GM21786 (cell line): ENCODE results near the gene COMMD3.
"Not testable (repeated sequence)": the region's sequence is repeated elsewhere in the genome, so short reads cannot be mapped to it uniquely, and the experiment has no call there.

Experiments
- ATAC-seq: cut with Tn5 transposase; IDR thresholded peaks from one replicate; pipeline ENCODE4 v1.9.1; 2021; ENCODE audit not compliant: unreplicated experiment

COMMD3 gene

DNA sequence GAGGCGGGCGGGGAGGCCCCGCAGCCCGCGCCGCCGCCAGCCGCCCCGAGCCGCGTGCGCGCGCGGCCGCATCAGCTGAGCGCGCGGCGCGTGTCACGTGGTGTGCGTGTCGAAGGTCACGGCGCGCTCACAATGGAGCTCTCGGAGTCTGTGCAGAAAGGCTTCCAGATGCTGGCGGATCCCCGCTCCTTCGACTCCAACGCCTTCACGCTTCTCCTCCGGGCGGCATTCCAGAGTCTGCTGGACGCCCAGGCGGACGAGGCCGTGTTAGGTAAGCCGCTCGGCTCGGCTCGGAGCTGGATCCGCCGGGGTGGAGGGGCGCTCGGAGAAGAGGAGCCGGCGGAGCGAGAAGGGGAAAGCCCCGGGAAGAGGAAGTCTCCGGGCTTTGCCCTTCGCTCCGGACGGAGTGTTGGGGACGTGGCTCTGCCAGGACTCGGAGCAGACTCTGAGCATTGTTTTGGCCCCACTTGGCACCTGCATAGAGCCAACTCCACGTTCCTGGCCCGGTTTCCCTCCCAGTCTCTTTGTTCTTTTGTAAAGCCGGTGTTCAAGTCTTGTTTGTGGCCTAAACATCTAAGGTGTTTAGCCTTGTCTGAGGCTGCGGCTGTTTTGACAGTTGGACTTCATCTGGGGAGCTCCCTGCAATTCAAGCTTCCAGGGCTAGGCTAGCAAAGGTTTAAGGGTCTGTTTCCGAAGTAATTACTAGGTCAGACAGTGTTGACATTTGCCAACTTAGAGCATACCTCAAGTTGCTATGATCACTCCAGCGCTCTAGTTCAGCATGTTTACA is at the start of gene COMMD3:
Gene COMMD3 (plus strand): TSS at position 103 of the 790 bp plus-strand sequence. CDS start 30 bp downstream, at position 133.
- ATAC-seq: peak; percentile 63

DNA sequence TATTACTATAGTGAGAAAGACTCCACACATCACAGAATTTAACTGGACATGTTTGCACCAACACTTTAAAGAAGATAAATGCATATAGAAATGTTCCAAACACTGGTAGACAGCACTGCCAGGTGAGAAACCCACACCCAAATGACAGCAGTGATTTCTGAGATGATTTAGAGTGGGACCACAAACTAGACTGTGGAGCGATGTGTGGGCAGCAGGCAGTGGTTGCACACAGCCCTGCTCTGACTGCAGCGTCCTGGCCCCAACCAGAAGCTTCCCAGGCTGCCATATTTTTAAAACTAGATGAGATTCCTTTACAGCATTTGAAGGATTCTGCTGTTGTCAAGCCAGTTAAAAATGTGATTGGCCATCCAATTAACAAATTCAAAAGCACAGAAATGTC is 47.7 kb upstream of the COMMD3 start:
- no peak for ATAC-seq

DNA sequence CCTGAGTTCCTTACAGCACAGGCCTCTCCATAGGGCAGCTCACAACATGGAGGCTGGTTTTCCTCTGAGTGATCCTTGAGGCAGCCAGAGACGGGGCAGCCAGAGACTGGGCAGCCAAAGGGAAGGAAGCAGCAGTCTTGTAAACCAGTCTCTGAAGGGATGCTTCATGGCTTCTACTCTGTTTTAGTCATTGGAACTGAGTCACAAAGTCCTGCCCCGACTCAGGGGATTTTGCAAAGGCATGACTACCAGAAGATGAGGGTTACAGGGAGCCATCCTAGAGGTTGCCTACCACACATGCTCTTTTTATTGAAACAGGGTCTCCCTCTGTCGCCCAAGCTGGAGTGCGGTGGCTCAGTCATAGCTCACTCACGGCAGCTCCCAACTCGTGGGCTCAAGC is 44.4 kb upstream of the COMMD3 start:
- no peak for ATAC-seq

DNA sequence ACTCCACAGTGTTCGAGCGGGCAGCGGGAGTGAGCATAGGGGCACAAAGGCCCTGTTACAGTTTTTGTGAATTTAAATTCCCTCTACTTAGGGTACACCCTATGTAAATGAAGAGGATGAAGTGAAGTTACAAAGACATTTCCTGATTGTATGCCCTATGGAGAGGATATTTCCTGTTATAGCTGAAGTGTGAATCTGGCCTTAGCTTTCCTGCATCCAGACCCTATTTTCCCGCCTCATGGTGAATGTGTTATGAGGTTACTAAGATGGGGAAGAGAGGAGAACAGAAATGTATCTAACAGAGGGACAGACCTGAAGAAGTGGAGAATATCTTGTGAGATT is 37.8 kb upstream of the COMMD3 start:
- no peak for ATAC-seq

DNA sequence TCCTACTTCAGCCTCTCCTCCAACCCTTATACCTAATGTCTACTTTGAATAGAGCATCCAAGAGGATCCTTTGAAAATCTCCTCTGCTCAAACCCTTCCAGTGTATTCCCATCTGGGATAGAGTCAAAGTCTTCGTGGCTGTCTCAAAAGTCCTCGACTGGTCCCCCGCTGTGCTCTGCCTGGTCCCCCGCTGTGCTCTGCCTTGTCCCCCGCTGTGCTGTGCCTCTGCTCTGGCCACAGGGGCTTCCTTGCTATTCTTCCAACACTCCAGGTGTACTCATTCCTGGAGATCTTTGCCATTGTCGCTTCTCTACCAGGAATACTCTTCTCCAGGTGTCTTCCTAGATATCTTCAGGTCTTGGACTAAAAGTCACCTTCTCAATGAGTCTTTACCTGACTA is 36.1 kb upstream of the COMMD3 start:
- no peak for ATAC-seq

- no peak for ATAC-seq
These were observed 31.1 kb upstream of the COMMD3 start for GRCh38 chr10:22285130-22285529.

DNA sequence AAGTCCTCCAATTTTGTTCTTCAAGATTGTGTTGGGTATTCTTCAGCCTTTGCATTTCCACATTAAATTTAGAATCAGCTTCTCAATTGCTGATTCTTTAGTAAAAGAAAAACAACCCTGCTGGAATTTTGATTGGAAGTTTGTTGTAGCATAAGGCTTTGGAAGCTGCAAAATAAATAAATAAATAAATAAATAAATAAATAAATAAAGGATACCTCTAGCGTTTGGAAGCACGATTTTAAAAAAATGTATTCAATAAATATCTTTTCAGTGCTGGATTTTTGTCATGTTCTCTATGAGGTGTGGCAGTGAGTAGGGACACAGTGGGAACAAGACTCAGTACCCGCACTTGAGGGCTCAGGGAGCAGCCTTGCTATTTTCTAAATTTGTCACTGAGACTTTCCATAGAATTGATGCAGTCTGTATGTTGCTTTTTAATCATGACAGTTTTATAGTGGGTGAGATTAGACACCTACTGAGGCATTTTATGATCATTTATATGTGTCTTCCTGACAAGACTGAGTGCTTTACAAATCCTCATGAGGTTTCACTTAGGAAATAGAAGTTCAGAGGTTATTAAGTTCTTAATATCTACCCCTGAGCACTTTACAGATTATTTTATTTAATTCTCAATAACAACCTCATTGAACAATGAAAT is 22.3 kb upstream of the COMMD3 start:
- ATAC-seq: no peak

DNA sequence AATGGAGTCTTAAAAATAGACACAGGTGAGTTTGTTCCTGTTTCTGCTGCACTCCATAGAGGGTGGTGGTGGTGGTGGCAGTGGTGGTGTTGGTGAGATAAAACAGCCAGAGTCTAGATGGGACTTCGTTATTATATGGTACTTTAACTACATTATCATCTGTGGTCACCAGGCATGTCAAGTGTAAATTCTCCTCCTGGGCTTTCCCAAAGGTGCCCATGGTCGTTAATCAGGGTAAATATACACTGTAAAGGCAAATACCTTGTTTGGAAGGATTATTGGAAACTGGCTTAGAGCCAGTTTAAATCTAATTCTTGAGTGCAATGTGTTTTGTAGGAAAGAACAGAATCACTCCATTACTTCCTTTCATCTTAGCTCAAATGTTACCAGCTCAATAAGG is 21.5 kb upstream of the COMMD3 start:
- no peak for ATAC-seq

- ATAC-seq: no peak
These were observed 15.0 kb upstream of the COMMD3 start for GRCh38 chr10:22301193-22301592.

- no peak for ATAC-seq
These were observed 12.7 kb upstream of the COMMD3 start for GRCh38 chr10:22303461-22303860.

DNA sequence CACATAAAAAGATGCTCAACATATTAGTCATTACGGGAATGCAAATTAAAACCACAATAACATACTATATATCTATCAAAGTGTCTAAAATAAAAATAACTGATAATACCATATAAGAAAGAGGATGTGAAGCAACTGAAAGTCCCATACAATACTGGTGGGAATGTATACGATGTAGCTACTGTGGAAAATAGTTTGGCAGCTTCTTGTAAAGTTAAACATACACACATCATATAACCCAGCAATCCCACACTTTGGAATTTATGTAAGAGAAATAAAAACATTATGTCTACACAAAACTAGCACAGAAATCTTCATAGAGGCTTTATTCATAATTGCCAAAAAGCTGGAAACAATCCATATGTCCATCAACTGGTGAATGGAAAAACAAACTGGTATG is 10.5 kb upstream of the COMMD3 start:
- ATAC-seq: no peak

- ATAC-seq: peak; percentile 89
These were observed 7.8 kb upstream of the COMMD3 start for GRCh38 chr10:22308390-22308789.

GRCh38 chr10:22309180-22310000 is 6.8 kb upstream of the COMMD3 start:
- no peak for ATAC-seq

DNA sequence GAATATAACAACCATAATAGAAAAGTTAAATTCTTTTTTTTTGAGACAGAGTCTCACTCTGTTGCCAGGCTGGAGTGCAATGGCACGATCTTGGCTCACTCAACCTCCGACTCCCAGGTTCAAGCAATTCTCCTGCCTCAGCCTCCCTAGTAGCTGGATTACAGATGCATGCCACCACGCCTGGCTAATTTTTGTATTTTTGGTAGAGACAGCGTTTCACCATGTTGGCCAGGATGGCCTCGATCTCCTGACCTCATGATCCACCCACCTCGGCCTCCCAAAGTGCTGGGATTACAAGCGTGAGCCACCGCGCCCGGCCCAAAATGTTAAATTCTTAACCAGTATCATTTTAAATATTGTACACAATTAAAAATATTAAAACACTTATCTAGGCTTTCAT is 6.2 kb upstream of the COMMD3 start:
- not testable (repeated sequence) for ATAC-seq

GRCh38 chr10:22310928-22311327 is 5.3 kb upstream of the COMMD3 start:
- ATAC-seq: no peak

DNA sequence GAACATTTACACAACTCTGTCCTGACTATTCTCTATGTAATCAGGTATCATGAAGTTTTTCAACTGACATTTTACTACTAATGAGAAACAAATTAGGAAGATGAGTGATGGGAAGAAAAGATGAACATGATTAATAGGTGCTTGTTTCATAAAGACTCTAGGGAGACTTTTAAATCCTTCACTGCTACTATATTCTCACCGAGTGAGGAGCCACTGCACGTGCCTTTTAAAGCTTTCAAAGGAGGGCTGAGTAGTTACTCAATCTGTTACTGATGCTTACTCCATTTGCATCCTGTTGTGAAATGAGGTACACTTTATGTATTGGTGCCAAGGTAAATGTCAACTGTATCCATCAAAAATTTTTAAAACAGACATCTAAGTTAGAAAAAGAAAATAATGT is 1.3 kb upstream of the COMMD3 start:
- no peak for ATAC-seq

DNA sequence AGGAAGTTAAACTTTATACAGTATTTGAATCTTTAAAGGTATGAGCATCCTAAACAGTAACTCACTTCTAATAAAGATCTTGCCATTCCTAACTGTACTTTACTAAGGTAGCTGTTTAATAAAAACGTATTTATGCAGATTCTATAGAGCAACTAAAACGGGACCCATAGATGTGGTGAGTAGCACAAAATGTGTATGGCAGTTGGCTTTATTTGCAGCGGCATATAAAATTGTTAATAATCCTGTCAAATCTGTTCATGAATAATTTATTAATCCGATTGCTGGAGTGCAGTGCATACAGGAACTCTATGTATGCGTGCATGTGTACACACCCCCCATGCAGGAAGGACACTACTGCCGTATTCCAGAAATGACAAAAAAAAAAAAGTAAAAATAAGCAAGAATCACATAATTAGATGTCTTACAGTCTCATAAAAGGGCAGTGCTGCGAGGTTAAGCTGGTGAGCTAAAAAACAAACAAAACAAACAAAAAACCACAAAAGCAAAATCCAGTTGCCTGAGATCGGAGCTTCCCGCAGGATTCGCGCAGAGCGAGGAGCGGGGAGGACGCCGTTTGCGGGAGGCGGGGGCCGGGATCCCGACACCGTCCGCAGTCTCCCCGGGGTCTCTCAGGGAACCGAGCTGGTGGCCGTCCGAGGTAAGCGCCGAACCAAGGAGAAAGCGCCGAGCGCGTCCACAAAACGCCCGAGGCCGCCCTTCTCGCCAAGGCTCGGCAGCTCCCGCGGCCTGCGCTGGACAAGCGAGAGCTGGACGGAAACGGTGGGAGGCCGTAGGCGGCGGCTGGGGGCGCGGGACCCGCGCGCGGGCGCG is 518 bp upstream of the COMMD3 start:
- ATAC-seq: peak; percentile 9

GRCh38 chr10:22317076-22317370 is 835 bp downstream of the COMMD3 start:
- peak; percentile 16 for ATAC-seq

DNA sequence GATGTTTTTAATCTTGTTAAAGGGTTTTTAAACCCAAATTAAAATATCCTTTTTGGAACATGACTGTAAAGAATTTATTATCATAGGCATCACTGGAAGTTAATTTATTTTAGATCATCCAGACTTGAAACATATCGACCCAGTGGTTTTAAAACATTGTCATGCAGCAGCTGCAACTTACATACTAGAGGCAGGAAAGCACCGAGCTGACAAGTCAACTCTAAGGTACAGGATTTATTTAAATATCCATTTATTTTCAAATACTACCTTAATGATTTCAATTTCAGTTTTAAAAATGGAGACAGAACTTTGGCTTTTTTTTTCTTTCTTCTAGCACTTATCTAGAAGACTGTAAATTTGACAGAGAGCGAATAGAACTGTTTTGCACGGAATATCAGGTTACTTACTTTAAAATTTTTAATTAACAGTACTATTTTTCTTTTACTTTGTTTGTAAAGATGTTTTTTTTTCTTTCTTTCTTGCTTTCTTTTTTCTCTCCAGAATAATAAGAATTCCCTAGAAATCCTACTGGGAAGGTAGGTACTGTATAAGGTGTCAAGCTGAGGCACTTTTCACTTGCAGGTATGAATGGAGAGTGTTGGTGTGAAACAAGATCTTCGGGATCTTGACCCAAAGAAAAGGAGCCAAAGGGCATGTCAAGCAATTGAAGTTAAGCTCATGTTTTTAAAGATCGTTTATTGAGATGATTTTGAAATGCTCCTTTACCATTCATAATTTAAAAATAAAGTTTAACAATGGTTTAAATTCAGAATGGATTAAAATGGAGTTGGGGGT is 1.8 kb downstream of the COMMD3 start:
- no peak for ATAC-seq

- no peak for ATAC-seq
These were observed 2.6 kb downstream of the COMMD3 start for GRCh38 chr10:22318772-22319171.
